ENCODE results near the gene NTN3.

NTN3 gene

GRCh38 chr16:2512735-2513404 lies 41.8 kb downstream of the NTN3 start:
- peak; percentile 18 for TF ChIP-seq CTCF (IDR thresholded peaks at IDR 0.05; ENCODE audit: insufficient read depth, low read depth, low read length, missing control alignments)
- H3K4me3 ChIP-seq (ENCODE audit: low read depth, low read length): peak overlapping the region; percentile 95
- DNase-seq (ENCODE audit: low read depth): no peak

GRCh38 chr16:2513405-2514332 lies 42.6 kb downstream of the NTN3 start, which contains the start of gene ATP6V0C:
TSS of gene ATP6V0C (plus strand) at chr16:2513952. CDS start at chr16:2514104, 152 bp downstream.
- TF ChIP-seq CTCF (IDR thresholded peaks at IDR 0.05; ENCODE audit: insufficient read depth, low read depth, low read length, missing control alignments): no peak
- peak within 1 kb of the TSS; percentile 95 for H3K4me3 ChIP-seq (ENCODE audit: low read depth, low read length)
- DNase-seq (ENCODE audit: low read depth): peak; percentile 95

GRCh38 chr16:2514333-2515179 lies 43.5 kb downstream of the NTN3 start:
- peak overlapping the region; percentile 95 for H3K4me3 ChIP-seq (ENCODE audit: low read depth, low read length)
- peak; percentile 42 for DNase-seq (ENCODE audit: low read depth)
- TF ChIP-seq CTCF (IDR thresholded peaks at IDR 0.05; ENCODE audit: insufficient read depth, low read depth, low read length, missing control alignments): no peak

- peak overlapping the region; percentile 95 for H3K4me3 ChIP-seq (ENCODE audit: low read depth, low read length)
- no peak for DNase-seq (ENCODE audit: low read depth)
- TF ChIP-seq CTCF (IDR thresholded peaks at IDR 0.05; ENCODE audit: insufficient read depth, low read depth, low read length, missing control alignments): no peak
Measured at GRCh38 chr16:2515180-2515851, 44.2 kb downstream of the NTN3 start.

- no peak for DNase-seq (ENCODE audit: low read depth)
- H3K4me3 ChIP-seq (ENCODE audit: low read depth, low read length): no peak overlapping the region
- TF ChIP-seq CTCF (IDR thresholded peaks at IDR 0.05; ENCODE audit: insufficient read depth, low read depth, low read length, missing control alignments): no peak
Measured at GRCh38 chr16:2516391-2517240, 45.5 kb downstream of the NTN3 start.
